K562 (cell line): ENCODE data around the gene ARFGEF2. TPM values are rescaled to one million over a fixed set of nuclear protein-coding genes. Genes with fewer than 3 reads are reported as not detected.

Experiments used
- CBX5 ChIP-seq: IDR thresholded peaks from 2 replicates; pipeline ENCODE4 v1.6.1; 2014; ENCODE audit warnings: low read depth, borderline replicate concordance
- EHMT2 ChIP-seq: fragments of 450-650 bp; IDR thresholded peaks from 2 replicates; pipeline ENCODE4 v1.6.1; 2018; ENCODE audit warnings: antibody characterized with exemption
- ERF ChIP-seq: fragments of 450-650 bp; formaldehyde crosslinking; IDR thresholded peaks from 2 replicates; pipeline ENCODE4 v1.4.0; 2020; ENCODE audit warnings: mild to moderate bottlenecking, mixed read lengths
- FIP1L1 ChIP-seq: fragments of 200-400 bp; formaldehyde crosslinking; IDR thresholded peaks from 2 replicates; pipeline ENCODE4 v1.6.1; 2018; ENCODE audit warnings: mild to moderate bottlenecking, low read depth, low read length; ENCODE audit not compliant: poor library complexity, severe bottlenecking
- FOSL1 ChIP-seq: fragments of 200-800 bp; sonication (Bioruptor generic); conservative IDR thresholded peaks from 2 replicates; pipeline ENCODE4 v1.6.1; 2016; ENCODE audit warnings: missing genetic modification characterization, missing compliant biosample characterization
- FOXA1 ChIP-seq: fragments of 450-650 bp; IDR thresholded peaks from 2 replicates; pipeline ENCODE4 v1.6.1; 2016; ENCODE audit warnings: mild to moderate bottlenecking, borderline replicate concordance
- FOXJ3 ChIP-seq: sonication (generic); formaldehyde crosslinking; IDR thresholded peaks from 2 replicates; pipeline ENCODE4 v1.4.0; 2020; ENCODE audit warnings: mild to moderate bottlenecking, missing genetic modification reagents
- GATAD2A ChIP-seq: fragments of 450-650 bp; IDR thresholded peaks from 2 replicates; pipeline ENCODE4 v1.6.1; 2017
- GTF2E2 ChIP-seq: fragments of 200-800 bp; sonication (Bioruptor generic); IDR thresholded peaks from 2 replicates; pipeline ENCODE4 v1.6.1; 2016; ENCODE audit warnings: missing genetic modification characterization, missing compliant biosample characterization
- HDAC2 ChIP-seq: fragments of 450-650 bp; IDR thresholded peaks from 2 replicates; pipeline ENCODE4 v1.6.1; 2016; ENCODE audit warnings: mild to moderate bottlenecking
- JUNB ChIP-seq: fragments of 450-650 bp; formaldehyde crosslinking; conservative IDR thresholded peaks from 2 replicates; pipeline ENCODE4 v1.4.0; 2020; ENCODE audit warnings: mild to moderate bottlenecking
- KAT7 ChIP-seq: sonication (generic); formaldehyde crosslinking; IDR thresholded peaks from 2 replicates; pipeline ENCODE4 v1.8.0; 2022; ENCODE audit warnings: missing genetic modification reagents, mild to moderate bottlenecking, borderline replicate concordance
- MYNN ChIP-seq, 2 experiments: sonication (generic); formaldehyde crosslinking in 1 of 2; IDR thresholded peaks; 2 replicates each; pipeline versions ENCODE4 v1.5.0 to v1.6.1; 2016 to 2020; ENCODE audit warnings: antibody characterized with exemption in 1 of 2, missing genetic modification reagents in 1 of 2
- PML ChIP-seq: IDR thresholded peaks from 2 replicates; pipeline ENCODE4 v1.6.1; 2012; ENCODE audit warnings: low read length, inconsistent platforms
- POLR2G ChIP-seq: fragments of 200-400 bp; formaldehyde crosslinking; IDR thresholded peaks from 2 replicates; pipeline ENCODE4 v1.6.1; 2017; ENCODE audit warnings: low read depth, mild to moderate bottlenecking, antibody characterized with exemption, low read length, moderate library complexity
- RNF2 ChIP-seq: sonication (generic); IDR thresholded peaks from 2 replicates; pipeline ENCODE4 v1.6.1; 2016
- SNRNP70 ChIP-seq: fragments of 200-400 bp; formaldehyde crosslinking; optimal IDR thresholded peaks from 2 replicates; pipeline ENCODE3; 2017; ENCODE audit warnings: low read depth, low read length
- SRSF7 ChIP-seq: fragments of 200-400 bp; formaldehyde crosslinking; optimal IDR thresholded peaks from 2 replicates; pipeline ENCODE3; 2017; ENCODE audit warnings: mild to moderate bottlenecking, low read depth, low read length
- U2AF2 ChIP-seq: fragments of 200-400 bp; formaldehyde crosslinking; optimal IDR thresholded peaks from 2 replicates; pipeline ENCODE3; 2017; ENCODE audit warnings: low read depth, mild to moderate bottlenecking, low read length
- ZBTB1 ChIP-seq: sonication (generic); formaldehyde crosslinking; IDR thresholded peaks from 2 replicates; pipeline ENCODE4 v1.8.1; 2023; ENCODE audit warnings: missing genetic modification reagents, low read depth, mild to moderate bottlenecking, borderline replicate concordance
- ZNF24 ChIP-seq: fragments of 450-650 bp; IDR thresholded peaks from 2 replicates; pipeline ENCODE4 v1.6.1; 2016
- ZNF253 ChIP-seq: fragments of 250-450 bp; sonication (Bioruptor Pico); conservative IDR thresholded peaks from 2 replicates; pipeline ENCODE4 v1.6.1; 2021; ENCODE audit warnings: mild to moderate bottlenecking
- polyA plus RNA-seq, 8 experiments: library from polyadenylated mRNA; depleted of rRNA in 4 of 8; stranded (reverse) in 5 of 8; unstranded in 3 of 8; fragments of >200 nt; fragmentation: Nextera tagmentation in 2 of 8; fragmentation: Illumina TruSeq in 1 of 8; extraction: Ambion mirVana in 2 of 8; extraction: Trizol in 1 of 8; gene quantifications; 2 replicates each; pipeline versions ENCODE4 v1.2.1 to v1.2.3, GENCODE V29; 2011 to 2014; ENCODE audit warnings: inconsistent platforms in 1 of 8, missing spikeins in 1 of 8
- total RNA-seq, 7 experiments: library from RNA; depleted of rRNA in 6 of 7; stranded (reverse); fragments of >200 nt in 6 of 7; fragmentation: Illumina TruSeq in 2 of 7; extraction: Trizol in 2 of 7; gene quantifications; 2 replicates each; pipeline versions ENCODE4 v1.2.1 to v1.2.3, GENCODE V29; 2011 to 2021; ENCODE audit warnings: low replicate concordance in 1 of 7
- TF ChIP-seq, protein P1 (sequence below): fragments of 250-450 bp; sonication (Bioruptor Pico); IDR thresholded peaks from 2 replicates; pipeline ENCODE4 v1.4.0; 2020
- TF ChIP-seq, protein P2 (sequence below): sonication (generic); formaldehyde crosslinking; IDR thresholded peaks from 2 replicates; pipeline ENCODE4 v1.8.1; 2023; ENCODE audit warnings: missing genetic modification reagents, mild to moderate bottlenecking, borderline replicate concordance

The ARFGEF2 gene
- total and polyA plus RNA-seq, 9 of the 15 experiments (the other 6 are each of a cell fraction or from before 2014, with no cell fraction given), result 4.2 to 18.8 (median 13.7) TPM

DNA sequence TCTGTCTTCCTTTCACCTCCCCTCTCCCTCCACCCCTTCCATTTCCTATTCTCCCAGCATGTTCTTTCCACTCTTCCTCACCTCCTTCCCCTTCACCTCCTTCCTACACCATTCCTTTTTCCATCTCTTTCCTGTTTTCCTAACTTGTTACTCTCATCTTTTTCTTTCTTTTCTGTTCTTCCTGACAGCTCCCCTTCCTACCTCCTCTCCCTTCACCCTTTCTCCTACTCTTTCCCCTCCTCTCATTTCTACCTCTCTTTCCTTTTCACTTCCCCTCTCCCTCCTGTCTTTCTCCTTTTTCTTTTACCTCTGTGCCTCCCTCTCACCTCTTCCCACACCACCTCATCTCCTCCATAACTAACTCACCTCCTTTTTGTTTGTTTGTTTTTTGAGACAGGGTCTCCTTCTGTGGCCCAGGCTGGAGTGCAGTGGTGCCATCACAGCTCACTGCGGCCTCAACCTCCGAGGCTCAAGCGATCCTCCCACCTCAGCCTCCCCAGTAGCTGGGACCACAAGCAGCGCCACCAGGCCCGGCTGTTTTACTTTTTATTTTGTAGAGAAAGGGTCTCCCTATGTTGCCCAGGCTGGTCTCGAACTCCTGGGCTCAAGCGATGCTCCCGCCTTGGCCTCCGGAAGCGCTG lies 864 bp upstream of the ARFGEF2 start (continued):
- TF ChIP-seq, protein P1, sequence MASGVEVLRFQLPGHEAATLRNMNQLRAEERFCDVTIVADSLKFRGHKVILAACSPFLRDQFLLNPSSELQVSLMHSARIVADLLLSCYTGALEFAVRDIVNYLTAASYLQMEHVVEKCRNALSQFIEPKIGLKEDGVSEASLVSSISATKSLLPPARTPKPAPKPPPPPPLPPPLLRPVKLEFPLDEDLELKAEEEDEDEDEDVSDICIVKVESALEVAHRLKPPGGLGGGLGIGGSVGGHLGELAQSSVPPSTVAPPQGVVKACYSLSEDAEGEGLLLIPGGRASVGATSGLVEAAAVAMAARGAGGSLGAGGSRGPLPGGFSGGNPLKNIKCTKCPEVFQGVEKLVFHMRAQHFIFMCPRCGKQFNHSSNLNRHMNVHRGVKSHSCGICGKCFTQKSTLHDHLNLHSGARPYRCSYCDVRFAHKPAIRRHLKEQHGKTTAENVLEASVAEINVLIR (CRISPR knock-in tag), result no peak
- no peak for TF ChIP-seq ZNF253 (CRISPR knock-in tag)
- TF ChIP-seq JUNB (CRISPR knock-in tag), result no peak
- TF ChIP-seq FOXA1, result no peak
- TF ChIP-seq, protein P2, sequence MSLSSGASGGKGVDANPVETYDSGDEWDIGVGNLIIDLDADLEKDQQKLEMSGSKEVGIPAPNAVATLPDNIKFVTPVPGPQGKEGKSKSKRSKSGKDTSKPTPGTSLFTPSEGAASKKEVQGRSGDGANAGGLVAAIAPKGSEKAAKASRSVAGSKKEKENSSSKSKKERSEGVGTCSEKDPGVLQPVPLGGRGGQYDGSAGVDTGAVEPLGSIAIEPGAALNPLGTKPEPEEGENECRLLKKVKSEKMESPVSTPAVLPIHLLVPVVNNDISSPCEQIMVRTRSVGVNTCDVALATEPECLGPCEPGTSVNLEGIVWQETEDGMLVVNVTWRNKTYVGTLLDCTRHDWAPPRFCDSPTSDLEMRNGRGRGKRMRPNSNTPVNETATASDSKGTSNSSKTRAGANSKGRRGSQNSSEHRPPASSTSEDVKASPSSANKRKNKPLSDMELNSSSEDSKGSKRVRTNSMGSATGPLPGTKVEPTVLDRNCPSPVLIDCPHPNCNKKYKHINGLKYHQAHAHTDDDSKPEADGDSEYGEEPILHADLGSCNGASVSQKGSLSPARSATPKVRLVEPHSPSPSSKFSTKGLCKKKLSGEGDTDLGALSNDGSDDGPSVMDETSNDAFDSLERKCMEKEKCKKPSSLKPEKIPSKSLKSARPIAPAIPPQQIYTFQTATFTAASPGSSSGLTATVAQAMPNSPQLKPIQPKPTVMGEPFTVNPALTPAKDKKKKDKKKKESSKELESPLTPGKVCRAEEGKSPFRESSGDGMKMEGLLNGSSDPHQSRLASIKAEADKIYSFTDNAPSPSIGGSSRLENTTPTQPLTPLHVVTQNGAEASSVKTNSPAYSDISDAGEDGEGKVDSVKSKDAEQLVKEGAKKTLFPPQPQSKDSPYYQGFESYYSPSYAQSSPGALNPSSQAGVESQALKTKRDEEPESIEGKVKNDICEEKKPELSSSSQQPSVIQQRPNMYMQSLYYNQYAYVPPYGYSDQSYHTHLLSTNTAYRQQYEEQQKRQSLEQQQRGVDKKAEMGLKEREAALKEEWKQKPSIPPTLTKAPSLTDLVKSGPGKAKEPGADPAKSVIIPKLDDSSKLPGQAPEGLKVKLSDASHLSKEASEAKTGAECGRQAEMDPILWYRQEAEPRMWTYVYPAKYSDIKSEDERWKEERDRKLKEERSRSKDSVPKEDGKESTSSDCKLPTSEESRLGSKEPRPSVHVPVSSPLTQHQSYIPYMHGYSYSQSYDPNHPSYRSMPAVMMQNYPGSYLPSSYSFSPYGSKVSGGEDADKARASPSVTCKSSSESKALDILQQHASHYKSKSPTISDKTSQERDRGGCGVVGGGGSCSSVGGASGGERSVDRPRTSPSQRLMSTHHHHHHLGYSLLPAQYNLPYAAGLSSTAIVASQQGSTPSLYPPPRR (CRISPR knock-in tag), result no peak
- TF ChIP-seq ERF (CRISPR knock-in tag), result no peak
- no peak for TF ChIP-seq FOSL1 (tag)
- TF ChIP-seq SNRNP70, result no peak
- no peak for TF ChIP-seq ZBTB1 (CRISPR knock-in tag)
- TF ChIP-seq FOXJ3 (CRISPR knock-in tag), result no peak
- TF ChIP-seq FIP1L1, result no peak
- TF ChIP-seq GTF2E2 (tag), result no peak
- TF ChIP-seq PML, result no peak
- TF ChIP-seq MYNN (IDR thresholded peaks at IDR 0.05), result no peak
- no peak for TF ChIP-seq MYNN (CRISPR knock-in tag; IDR thresholded peaks at IDR 0.05)
- no peak for TF ChIP-seq KAT7 (CRISPR knock-in tag)
- no peak for TF ChIP-seq CBX5
- no peak for TF ChIP-seq U2AF2
- TF ChIP-seq EHMT2, result peak; percentile 66
- no peak for TF ChIP-seq ZNF24
- TF ChIP-seq RNF2, result no peak
- no peak for TF ChIP-seq SRSF7
- TF ChIP-seq GATAD2A, result no peak; the same call in 1 of the 2 replicates
- TF ChIP-seq POLR2G, result no peak
- TF ChIP-seq HDAC2, result no peak
